ENCODE results near the gene ABHD12.

GRCh38 chr20:25345721-25346120, 44.9 kb downstream of the ABHD12 start:
- no peak for TF ChIP-seq POLR2A (IDR thresholded peaks at IDR 0.05)
- no peak for TF ChIP-seq CTCF (IDR thresholded peaks at IDR 0.05)

All from heart left ventricle (tissue), 13 donors.